Chondrocyte (in vitro differentiated cells): Measurements from ENCODE around the gene RIN1. TPM values are rescaled to one million over a fixed set of nuclear protein-coding genes. Genes with fewer than 3 reads are reported as not detected.

ENCODE experiments used
- DNase-seq: peaks from one replicate; pipeline ENCODE4 v3.0.0; 2021; ENCODE audit warnings: mixed read lengths, low spot score
- H3K27ac Mint-ChIP-seq: one replicate; pipeline ENCODE4 v1.8.0; 2021; ENCODE audit warnings: mild to moderate bottlenecking, moderate library complexity, mixed read lengths; ENCODE audit not compliant: unreplicated experiment
- H3K27me3 Mint-ChIP-seq: 2 replicates; pipeline ENCODE4 v1.8.0; 2021; ENCODE audit warnings: low read depth, mixed read lengths
- H3K36me3 Mint-ChIP-seq: 2 replicates; pipeline ENCODE4 v1.8.0; 2021; ENCODE audit warnings: low read depth, mixed read lengths
- H3K4me1 Mint-ChIP-seq: 2 replicates; pipeline ENCODE4 v1.8.0; 2021; ENCODE audit warnings: low read depth, mild to moderate bottlenecking, mixed read lengths
- H3K4me3 Mint-ChIP-seq: one replicate; pipeline ENCODE4 v1.8.0; 2021; ENCODE audit warnings: mild to moderate bottlenecking, moderate library complexity, mixed read lengths; ENCODE audit not compliant: unreplicated experiment
- H3K9me3 Mint-ChIP-seq: 2 replicates; pipeline ENCODE4 v1.8.0; 2021; ENCODE audit warnings: low read depth, mixed read lengths
- CTCF ChIP-seq: fragments of 200-600 bp; sonication (generic); IDR thresholded peaks from 2 replicates; pipeline ENCODE4 v1.5.0; 2021; ENCODE audit warnings: antibody characterized with exemption, mild to moderate bottlenecking, moderate library complexity
- total RNA-seq: library from RNA; stranded (reverse); gene quantifications from 3 replicates; pipeline ENCODE4 v1.2.1, GENCODE V29; 2021

The RIN1 gene
- total RNA-seq, 1 donor from 2014 or later, result 7.1 TPM

- Mint-ChIP-seq H3K4me3 (peak within 1 kb of the TSS; percentile 87), H3K36me3 (no peaks in the 10 kb centered on the region), H3K27ac (peak within 1 kb of the TSS; percentile 98), H3K4me1 (peaks cover 43% of the 10 kb centered on the region), H3K9me3 (no peaks in the 10 kb centered on the region), H3K27me3 (peaks cover 5% of the 10 kb centered on the region)
- peak; percentile 100 for DNase-seq
- peak; percentile 36 for TF ChIP-seq CTCF
Measured at GRCh38 chr11:66288671-66289547, 47.3 kb downstream of the RIN1 start, which contains the start of gene YIF1A. YIF1A (minus strand) TSS chr11:66289143; CDS start chr11:66288985, 158 bp downstream.

- H3K9me3 Mint-ChIP-seq, result no peaks in the 10 kb centered on the region
- no peak for TF ChIP-seq CTCF
- peaks cover 5% of the 10 kb centered on the region for H3K27me3 Mint-ChIP-seq
- peak overlapping the region; percentile 94 for H3K27ac Mint-ChIP-seq
- H3K4me3 Mint-ChIP-seq, result peak overlapping the region; percentile 87
- peaks cover 43% of the 10 kb centered on the region for H3K4me1 Mint-ChIP-seq
- H3K36me3 Mint-ChIP-seq, result no peaks in the 10 kb centered on the region
- no peak for DNase-seq
Measured at GRCh38 chr11:66287889-66288670, 48.2 kb downstream of the RIN1 start.

GRCh38 chr11:66287211-66287888, 48.9 kb downstream of the RIN1 start:
- no peaks in the 10 kb centered on the region for H3K9me3 Mint-ChIP-seq
- DNase-seq, result no peak
- peak overlapping the region; percentile 87 for H3K4me3 Mint-ChIP-seq
- H3K36me3 Mint-ChIP-seq, result no peaks in the 10 kb centered on the region
- no peaks in the 10 kb centered on the region for H3K27me3 Mint-ChIP-seq
- H3K27ac Mint-ChIP-seq, result peak overlapping the region; percentile 75
- no peak for TF ChIP-seq CTCF
- H3K4me1 Mint-ChIP-seq, result peaks cover 45% of the 10 kb centered on the region

GRCh38 chr11:66286699-66287098, 49.5 kb downstream of the RIN1 start:
- Mint-ChIP-seq H3K4me1 (peaks cover 46% of the 10 kb centered on the region), H3K27ac (peak overlapping the region; percentile 42), H3K36me3 (no peaks in the 10 kb centered on the region), H3K4me3 (peak overlapping the region; percentile 15), H3K9me3 (no peaks in the 10 kb centered on the region), H3K27me3 (no peaks in the 10 kb centered on the region)
- TF ChIP-seq CTCF, result no peak
- DNase-seq, result no peak
